Stomach smooth muscle (tissue), 2 donors: ENCODE results near the gene GMPR.
"Not testable (repeated sequence)": the region's sequence is repeated elsewhere in the genome, so short reads cannot be mapped to it uniquely, and the experiment has no call there.

ENCODE experiments used
- H3K27ac ChIP-seq: one replicate; pipeline ENCODE4 v1.7.0; 2013; ENCODE audit warnings: mild to moderate bottlenecking, low read length, inconsistent platforms
- H3K27me3 ChIP-seq, 2 donors: one replicate each; pipeline ENCODE4 v1.7.0; 2013; ENCODE audit warnings: low read length in 2 of 2; ENCODE audit not compliant: insufficient read depth in 2 of 2, control insufficient read depth in 1 of 2
- H3K36me3 ChIP-seq, 2 donors: one replicate each; pipeline ENCODE4 v1.7.0; 2013; ENCODE audit warnings: low read length in 2 of 2; ENCODE audit not compliant: control insufficient read depth in 2 of 2, insufficient read depth in 2 of 2
- H3K4me1 ChIP-seq: one replicate; pipeline ENCODE4 v1.7.0; 2013; ENCODE audit warnings: low read length; ENCODE audit not compliant: control insufficient read depth, insufficient read depth
- H3K4me3 ChIP-seq, 2 donors: one replicate each; pipeline ENCODE4 v1.7.0; 2013; ENCODE audit warnings: low read length in 2 of 2
- H3K9ac ChIP-seq, 2 donors: one replicate each; pipeline ENCODE4 v1.7.0; 2013; ENCODE audit warnings: low read length in 2 of 2, mild to moderate bottlenecking in 1 of 2
- H3K9me3 ChIP-seq, 2 donors: one replicate each; pipeline ENCODE4 v1.7.0; 2013; ENCODE audit warnings: low read length in 2 of 2; ENCODE audit not compliant: control insufficient read depth in 2 of 2
- donor health status: healthy.
- donor health status: Pancreatic carcinoma.

GMPR gene

GRCh38 chr6:16248271-16248853, 10.0 kb downstream of the GMPR start:
- Histone ChIP-seq H3K9ac (no peak overlapping the region), H3K36me3 (peaks cover 15 to 18% of the 10 kb centered on the region in 2 donors), H3K4me1 (peaks cover 21% of the 10 kb centered on the region), H3K4me3 (no peak overlapping the region), H3K27ac (no peak overlapping the region), H3K27me3 (no peaks in the 10 kb centered on the region), H3K9me3 (no peaks in the 10 kb centered on the region)

DNA sequence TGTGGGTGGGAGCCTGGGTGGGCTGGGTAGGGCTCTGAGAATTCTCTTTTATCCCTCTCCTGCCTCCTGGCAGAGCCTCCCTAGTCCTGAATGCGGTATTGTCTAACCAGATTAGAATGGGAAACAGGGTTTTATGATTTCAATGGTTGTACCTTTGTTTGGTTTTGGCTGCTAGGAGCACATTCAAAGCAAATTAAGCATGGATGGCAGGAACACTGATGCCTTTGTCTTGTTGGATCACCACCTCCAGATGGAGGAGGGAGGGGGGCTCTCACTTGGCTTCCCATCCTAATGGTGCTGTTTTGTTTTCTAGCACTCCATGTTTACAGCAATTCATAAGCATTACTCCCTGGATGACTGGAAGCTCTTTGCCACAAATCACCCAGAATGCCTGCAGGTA, 11.6 kb downstream of the GMPR start:
- Histone ChIP-seq H3K4me3 (no peak overlapping the region), H3K36me3 (peaks cover 18% of the 10 kb centered on the region in 2 donors), H3K27ac (no peak overlapping the region), H3K9me3 (no peaks in the 10 kb centered on the region), H3K9ac (no peak overlapping the region), H3K27me3 (no peaks in the 10 kb centered on the region), H3K4me1 (peaks cover 8% of the 10 kb centered on the region)

DNA sequence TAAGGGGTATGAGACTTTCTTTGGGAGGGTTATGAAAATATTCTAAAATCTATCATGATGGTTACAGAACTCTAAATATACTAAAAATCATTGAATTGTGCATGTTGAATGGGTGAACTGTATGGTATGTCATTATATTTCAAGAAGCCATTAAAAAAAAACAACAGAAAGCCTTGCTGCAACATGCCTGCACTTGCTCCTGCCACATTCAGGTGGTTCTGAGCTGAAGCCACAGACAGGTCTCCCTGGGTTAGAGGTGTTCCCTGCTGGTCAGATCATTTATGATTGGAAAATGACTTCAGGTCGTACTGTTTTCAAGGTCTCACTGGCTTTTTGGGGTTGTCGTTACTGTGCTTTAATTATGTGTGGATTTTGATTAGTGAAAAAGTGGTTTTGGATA, 13.3 kb downstream of the GMPR start:
- H3K27me3 ChIP-seq: no peaks in the 10 kb centered on the region
- H3K9ac ChIP-seq: no peak overlapping the region
- no peaks in the 10 kb centered on the region for H3K9me3 ChIP-seq
- peaks cover 17 to 18% of the 10 kb centered on the region in 2 donors for H3K36me3 ChIP-seq
- no peak overlapping the region for H3K4me3 ChIP-seq
- no peak overlapping the region for H3K27ac ChIP-seq
- no peaks in the 10 kb centered on the region for H3K4me1 ChIP-seq

DNA sequence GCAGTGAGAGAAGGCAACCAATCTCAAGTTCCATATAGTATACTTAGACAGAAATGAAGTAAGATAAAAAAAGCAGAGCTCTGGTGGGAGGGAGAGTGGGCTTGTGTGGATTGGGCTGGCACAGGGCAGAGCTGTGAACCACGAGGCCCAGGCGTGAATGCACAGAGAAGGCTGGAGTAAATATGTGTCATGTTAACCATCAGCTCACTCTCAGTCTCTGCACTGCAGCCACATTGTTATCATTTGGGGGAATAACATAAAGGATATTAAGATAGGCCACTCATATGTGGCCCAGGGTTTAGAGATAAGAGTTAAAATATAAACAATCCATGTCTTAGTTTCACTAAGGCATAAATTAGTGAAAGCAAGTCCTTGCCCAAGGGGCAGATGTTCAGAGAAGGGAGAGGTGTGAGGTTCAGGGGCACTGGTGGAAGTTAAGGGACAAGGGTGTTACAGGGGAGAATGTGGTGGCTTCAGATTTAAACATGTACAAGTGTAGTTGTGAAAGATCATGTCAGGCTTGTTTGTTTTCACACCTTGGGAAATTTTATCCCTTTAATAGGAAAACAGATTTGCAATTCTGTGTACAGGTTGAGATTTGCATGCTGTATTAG, 14.4 kb downstream of the GMPR start:
- Histone ChIP-seq H3K9ac (no peak overlapping the region), H3K36me3 (peaks cover 9 to 12% of the 10 kb centered on the region in 2 donors), H3K4me3 (no peak overlapping the region)

DNA sequence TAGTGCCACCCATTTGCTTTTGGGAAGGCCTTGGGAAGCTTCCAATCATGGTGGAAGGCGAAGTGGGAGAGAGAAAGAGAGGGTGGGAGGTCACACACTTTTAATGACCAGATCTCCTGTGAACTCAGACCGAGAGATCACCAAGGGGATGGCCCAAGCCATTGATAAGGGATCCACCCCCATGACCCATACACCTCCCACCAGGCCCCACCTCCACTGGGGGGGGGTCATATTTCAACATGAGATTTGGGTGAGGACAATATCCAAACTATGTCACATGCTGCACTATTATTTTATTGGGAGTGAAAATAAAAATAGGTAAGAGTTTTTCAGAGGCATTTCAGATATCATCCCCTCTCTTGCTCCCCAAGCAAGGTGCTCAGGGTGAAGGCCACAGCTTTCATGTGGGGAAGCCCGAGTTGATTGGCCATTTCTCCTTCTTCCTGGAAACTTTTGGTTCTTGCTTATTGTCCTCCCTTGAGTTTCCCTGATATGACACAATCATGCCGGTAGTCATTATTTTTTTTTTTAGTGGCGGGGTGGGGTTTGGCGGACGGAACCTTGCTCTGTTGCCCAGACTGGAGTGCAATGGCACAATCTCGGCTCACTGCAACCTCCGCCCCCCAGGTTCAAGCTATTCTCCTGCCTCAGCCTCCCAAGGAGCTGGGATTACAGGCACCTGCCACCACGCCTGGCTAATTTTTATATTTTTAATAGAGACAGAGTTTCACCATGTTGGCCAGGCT, 15.2 kb downstream of the GMPR start:
- Histone ChIP-seq H3K4me1 (peaks cover 9% of the 10 kb centered on the region), H3K36me3 (peaks cover 9 to 14% of the 10 kb centered on the region in 2 donors)

More for the DNA sequence above, 14.4 kb downstream of the GMPR start:
- H3K4me1 ChIP-seq: peaks cover 2% of the 10 kb centered on the region
- H3K27me3 ChIP-seq: no peaks in the 10 kb centered on the region
- no peak overlapping the region for H3K27ac ChIP-seq
- H3K9me3 ChIP-seq: no peaks in the 10 kb centered on the region

GRCh38 chr6:16254535-16254934, 16.1 kb downstream of the GMPR start:
- peaks cover 12% of the 10 kb centered on the region for H3K4me1 ChIP-seq
- no peak overlapping the region for H3K9ac ChIP-seq
- peaks cover 9 to 14% of the 10 kb centered on the region in 2 donors for H3K36me3 ChIP-seq
- no peaks in the 10 kb centered on the region for H3K27me3 ChIP-seq
- H3K4me3 ChIP-seq: no peak overlapping the region
- H3K9me3 ChIP-seq: no peaks in the 10 kb centered on the region
- no peak overlapping the region for H3K27ac ChIP-seq

More for the DNA sequence above, 15.2 kb downstream of the GMPR start:
- Histone ChIP-seq H3K27ac (no peak overlapping the region), H3K9me3 (no peaks in the 10 kb centered on the region), H3K9ac (no peak overlapping the region), H3K4me3 (no peak overlapping the region), H3K27me3 (no peaks in the 10 kb centered on the region)

- Histone ChIP-seq H3K27me3 (no peaks in the 10 kb centered on the region), H3K4me3 (no peak overlapping the region), H3K9ac (no peak overlapping the region), H3K36me3 (peaks cover under 1 to 7% of the 10 kb centered on the region in 2 donors), H3K27ac (no peak overlapping the region), H3K4me1 (peaks cover 12% of the 10 kb centered on the region), H3K9me3 (no peaks in the 10 kb centered on the region)
Measured at GRCh38 chr6:16256781-16257180, 18.4 kb downstream of the GMPR start.

DNA sequence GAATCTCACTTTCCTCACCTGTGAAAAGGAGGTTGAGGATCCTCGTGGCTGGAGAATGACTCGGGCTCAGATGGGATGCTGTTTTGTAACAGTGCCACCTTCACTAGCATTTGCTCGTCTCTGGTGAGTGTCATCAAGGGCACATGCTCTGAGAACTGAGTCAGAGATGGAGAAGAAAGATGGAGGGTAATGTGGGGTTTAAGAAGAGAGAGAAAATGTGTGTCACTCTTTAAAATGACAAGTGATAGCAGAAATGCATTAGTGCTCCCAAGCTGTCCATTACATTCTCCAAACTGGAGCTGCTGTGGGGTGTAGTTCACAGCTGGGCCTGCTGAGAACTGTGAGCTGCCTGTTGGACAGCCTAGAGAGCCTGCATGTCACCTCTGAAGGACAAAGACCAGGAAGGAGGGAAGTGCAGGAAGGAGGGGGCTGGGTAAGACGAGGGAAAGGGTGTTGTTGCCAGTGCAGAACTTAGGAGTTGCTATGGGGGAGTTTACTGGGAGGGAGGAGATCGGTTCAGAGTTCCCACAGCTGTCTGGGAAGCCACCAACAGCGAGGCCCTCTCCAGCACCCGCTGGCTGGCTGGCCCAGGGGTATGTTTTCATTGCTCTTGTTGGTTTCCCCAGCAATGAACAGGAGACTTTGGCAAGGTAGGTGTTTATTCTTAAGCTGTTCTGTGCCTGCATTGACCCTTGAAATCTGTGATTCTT, 19.8 kb downstream of the GMPR start:
- peaks cover 12% of the 10 kb centered on the region for H3K4me1 ChIP-seq
- no peak overlapping the region for H3K9ac ChIP-seq
- peaks cover 0 to 6% of the 10 kb centered on the region in 2 donors for H3K36me3 ChIP-seq
- peak overlapping the region in 1 of 2 donors; percentile 3 for H3K4me3 ChIP-seq
- H3K27ac ChIP-seq: peak overlapping the region; percentile 80
- H3K27me3 ChIP-seq: no peaks in the 10 kb centered on the region
- H3K9me3 ChIP-seq: no peaks in the 10 kb centered on the region

DNA sequence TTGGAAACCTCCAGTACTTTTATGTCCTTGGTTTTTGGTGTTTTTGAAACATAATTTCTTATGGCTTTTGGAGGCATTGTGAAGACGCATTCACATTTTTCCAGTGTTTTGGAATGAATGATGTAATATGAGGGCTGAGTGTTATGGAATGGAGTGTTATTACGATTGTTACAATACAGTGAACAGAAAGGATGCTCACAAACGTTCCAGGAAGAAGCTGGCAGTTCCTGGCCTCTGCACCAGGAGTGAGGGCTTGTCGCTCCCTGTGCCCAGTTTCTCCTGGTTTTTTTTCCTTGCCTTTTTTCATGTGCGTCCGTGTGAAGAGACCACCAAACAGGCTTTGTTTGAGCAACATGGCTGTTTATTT, 20.3 kb downstream of the GMPR start:
- Histone ChIP-seq H3K4me3 (no peak overlapping the region), H3K36me3 (peaks cover 0 to 6% of the 10 kb centered on the region in 2 donors), H3K27ac (peak overlapping the region; percentile 80)

GRCh38 chr6:16259604-16260003, 21.2 kb downstream of the GMPR start:
- H3K27ac ChIP-seq, H3K9me3 ChIP-seq, H3K4me3 ChIP-seq, H3K9ac ChIP-seq, H3K27me3 ChIP-seq, H3K36me3 ChIP-seq: not testable (repeated sequence)
- H3K4me1 ChIP-seq: peaks cover 12% of the 10 kb centered on the region

More for the DNA sequence above, 20.3 kb downstream of the GMPR start:
- Histone ChIP-seq H3K9ac (peak overlapping the region in 1 of 2 donors; percentile 13), H3K27me3 (no peaks in the 10 kb centered on the region), H3K4me1 (peaks cover 12% of the 10 kb centered on the region), H3K9me3 (no peaks in the 10 kb centered on the region)
